Adrenal gland (tissue), 12 donors: ENCODE results near the gene KLF12. TPM values are rescaled to one million over a fixed set of nuclear protein-coding genes. Genes with fewer than 3 reads are reported as not detected.

Experiments used
- DNase-seq, 7 donors: peaks; one replicate each; pipeline ENCODE4 v3.0.0-alpha.2; 2019 to 2020
- H3K27ac ChIP-seq, 5 donors: fragments of 200-600 bp; sonication (generic) in 4 of 5; 1 replicate in 3 of 5; 2 replicates in 2 of 5; pipeline versions ENCODE4 v1.5.1 to v1.8.0; 2016 to 2020; ENCODE audit warnings: mild to moderate bottlenecking in 1 of 5
- H3K27me3 ChIP-seq: fragments of 200-600 bp; 2 replicates; pipeline ENCODE4 v1.8.0; 2021
- H3K36me3 ChIP-seq, 2 donors: fragments of 200-600 bp; replicated peaks in 1 of 2; 1 replicate in 1 of 2; 2 replicates in 1 of 2; pipeline versions ENCODE4 v1.5.1 to v1.8.0; 2018 to 2022
- H3K4me1 ChIP-seq, 2 donors: fragments of 200-600 bp; replicated peaks in 1 of 2; 1 replicate in 1 of 2; 2 replicates in 1 of 2; pipeline versions ENCODE4 v1.5.1 to v1.8.0; 2018 to 2021
- H3K4me3 ChIP-seq, 4 donors: fragments of 200-600 bp; sonication (generic) in 3 of 4; one replicate each; pipeline ENCODE4 v1.5.1; 2016 to 2018
- H3K9me3 ChIP-seq, 3 donors: fragments of 200-600 bp; sonication (generic) in 1 of 3; replicated peaks in 1 of 3; 1 replicate in 2 of 3; 2 replicates in 1 of 3; pipeline versions ENCODE4 v1.5.1 to v1.8.0; 2016 to 2021
- CTCF ChIP-seq, 6 experiments: fragments of 450-650 bp in 4 of 6; fragments of 200-600 bp in 2 of 6; sonication (generic) in 1 of 6; IDR thresholded peaks; 1 replicate in 5 of 6; 2 replicates in 1 of 6; pipeline versions ENCODE4 v1.5.1 to v1.8.0; 2016 to 2021; ENCODE audit warnings: antibody characterized with exemption in 6 of 6, mild to moderate bottlenecking in 2 of 6, moderate library complexity in 1 of 6
- POLR2A ChIP-seq, 2 donors: fragments of 450-650 bp; IDR thresholded peaks; one replicate each; pipeline ENCODE4 v1.6.1; 2017; ENCODE audit warnings: antibody characterized with exemption in 2 of 2, mild to moderate bottlenecking in 2 of 2, moderate library complexity in 1 of 2
- WGBS, 4 donors: extraction: QIAGEN DNeasy Blood & Tissue Kit in 2 of 4; methylation state at CpG; one replicate each; pipeline versions ENCODE4 v1.1.5 to v1.1.7; 2013 to 2017; 5-methylcytosine and 5-hydroxymethylcytosine counted together
- intact Hi-C, 2 donors: fragments of 100-400 bp; cut with DNase I; formaldehyde crosslinking; loops; one replicate each; pipeline versions ENCODE4 v1.14.1 to v1.15.0; 2022 to 2023
- polyA plus RNA-seq, 3 donors: library from polyadenylated mRNA; stranded (reverse); fragments of 200-250 nt in 2 of 3; fragments of 350-450 nt in 1 of 3; fragmentation: Illumina TruSeq in 1 of 3; extraction: RNeasy Lipid Tissue Mini Kit (QIAGEN cat#74804) in 1 of 3; gene quantifications; one replicate each; pipeline ENCODE4 v1.2.3, GENCODE V29; 2013 to 2014
- total RNA-seq, 9 donors: library from RNA; depleted of rRNA in 4 of 9; stranded (reverse); fragments of >200 nt in 4 of 9; fragments of 120-200 nt in 1 of 9; fragmentation: NEBNext Ultra II Directional in 1 of 9; extraction: Animal tissue kit (Norgen Biotek cat#: 25700) in 1 of 9; gene quantifications; one replicate each; pipeline versions ENCODE4 v1.1.0 to v1.2.4, GENCODE V29; 2013 to 2023
- donor health status: healthy with polysubstance abuse.
- donor health status: Bipolar disorder and iron deficiency.
- donor health status: DM: yes; HTN: yes; CAD: no.
- donor health status: DM: no; HTN: no; CAD: no.
- donor health status: DM: no; HTN: no; CAD: no.
- donor health status: DM: yes; HTN: yes; CAD: no.

Gene KLF12
- total and polyA plus RNA-seq, 12 donors, result 0.77 to 16.0 (median 4.4) TPM

- 77 to 83% (median 81%) methylated on average over 4 of the region's 4 CpGs for WGBS, 4 donors
Measured at GRCh38 chr13:74090869-74091605, 43.2 kb downstream of the KLF12 start.

GRCh38 chr13:74090397-74090796 is 43.8 kb downstream of the KLF12 start:
- Histone ChIP-seq H3K27me3 (no peaks in the 10 kb centered on the region), H3K4me3 (no peak overlapping the region), H3K27ac (no peak overlapping the region), H3K4me1 (no peaks in the 10 kb centered on the region), H3K36me3 (no peaks in the 10 kb centered on the region), H3K9me3 (no peaks in the 10 kb centered on the region)
- TF ChIP-seq CTCF (IDR thresholded peaks at IDR 0.05) (no peak), POLR2A (IDR thresholded peaks at IDR 0.05) (no peak)
- WGBS, 4 donors, result 76 to 94% (median 94%) methylated on average over 3 of the region's 3 CpGs
- DNase-seq, result no peak
- intact Hi-C loops, result no loop called here

More at GRCh38 chr13:74090869-74091605, 43.2 kb downstream of the KLF12 start:
- no peak for DNase-seq
- no peaks in the 10 kb centered on the region for H3K36me3 ChIP-seq
- H3K27ac ChIP-seq, result no peak overlapping the region
- H3K27me3 ChIP-seq, result no peaks in the 10 kb centered on the region
- TF ChIP-seq CTCF (IDR thresholded peaks at IDR 0.05) (no peak), POLR2A (IDR thresholded peaks at IDR 0.05) (no peak)
- H3K4me3 ChIP-seq, result no peak overlapping the region
- H3K4me1 ChIP-seq, result no peaks in the 10 kb centered on the region
- no peaks in the 10 kb centered on the region for H3K9me3 ChIP-seq
- intact Hi-C loops, result no loop called here

DNA sequence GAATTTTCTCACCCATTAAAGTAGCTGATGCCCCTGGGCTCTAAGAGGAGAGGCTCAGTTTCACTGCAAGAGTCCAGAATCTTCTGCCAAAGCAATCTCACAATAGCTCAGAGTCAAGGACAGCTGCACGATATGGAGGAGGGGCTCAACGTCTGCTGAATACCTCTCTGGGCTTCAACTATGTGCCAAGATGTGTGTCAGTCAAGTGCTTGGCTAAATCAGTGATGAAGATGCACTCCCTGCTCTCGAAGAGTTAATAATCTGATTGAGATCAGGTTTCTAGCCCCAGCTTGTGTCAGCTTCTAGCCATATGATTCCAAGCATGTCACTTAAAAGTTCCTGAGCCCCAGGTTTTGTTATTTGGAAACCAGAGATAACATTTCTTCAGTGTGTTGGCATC is 46.8 kb downstream of the KLF12 start:
- no peaks in the 10 kb centered on the region for H3K4me1 ChIP-seq
- DNase-seq, result no peak
- TF ChIP-seq POLR2A (IDR thresholded peaks at IDR 0.05) (no peak), CTCF (IDR thresholded peaks at IDR 0.05) (no peak)
- no peak overlapping the region for H3K27ac ChIP-seq
- H3K9me3 ChIP-seq, result no peaks in the 10 kb centered on the region
- no peak overlapping the region for H3K4me3 ChIP-seq
- H3K27me3 ChIP-seq, result no peaks in the 10 kb centered on the region
- intact Hi-C loops, result no loop called here
- WGBS, 4 donors, result 48 to 62% (median 53%) methylated on average over 3 of the region's 3 CpGs
- no peaks in the 10 kb centered on the region for H3K36me3 ChIP-seq
